K562 (cell line): ENCODE measurements around the gene COL15A1. TPM values are rescaled to one million over a fixed set of nuclear protein-coding genes. Genes with fewer than 3 reads are reported as not detected.

Source experiments
- ATAC-seq: fragments of 200-7000 bp; cut with Tn5 transposase; 3 replicates; pipeline ENCODE4 v1.9.1; 2020; ENCODE audit warnings: moderate library complexity
- BruUV-seq: library from RNA; stranded (reverse); fragments of 400-500 nt; replicated peaks from 2 replicates; lab custom pipeline; 2021; lab: Mats Ljungman, UMichigan
- CTCF ChIA-PET: fragments of 300-600 bp; formaldehyde crosslinking; extraction: SDS; loops from one replicate; lab custom pipeline; 2021; ENCODE audit warnings: low intra/inter-chr PET ratio; lab: Yijun Ruan, JAX
- POLR2A ChIA-PET: fragments of 300-600, 350-650 bp; sonication (Branson Sonifier 250); formaldehyde crosslinking; extraction: SDS; loops from one replicate; lab custom pipeline; 2021; ENCODE audit warnings: antibody characterized with exemption, inconsistent platforms; lab: Yijun Ruan, JAX
- DNase-seq, 4 experiments: peaks; one replicate each; pipeline versions ENCODE4 v3.0.0 to v3.0.0-alpha.2; 2011 to 2018; ENCODE audit warnings: low spot score in 3 of 4, mixed read lengths in 3 of 4; ENCODE audit errors: extremely low read depth in 1 of 4
- FAIRE-seq: peaks from 2 replicates; lab custom pipeline; 2011; peaks lifted over from hg19 to GRCh38; lab: Jason Lieb, UNC
- H2AFZ ChIP-seq: 2 replicates; pipeline ENCODE4 v1.6.0; 2011; ENCODE audit warnings: low read depth, low read length, control low read depth, inconsistent platforms
- H3K27ac ChIP-seq: fragments of 200-600 bp; 3 replicates; pipeline ENCODE4 v1.8.0; 2011; ENCODE audit warnings: low read depth, mild to moderate bottlenecking, control low read depth, inconsistent platforms, low read length, moderate library complexity, mixed read lengths; ENCODE audit errors: extremely low read depth
- H3K27me3 ChIP-seq, 2 experiments: fragments of 300-600 bp in 1 of 2; 2 replicates in 1 of 2; 3 replicates in 1 of 2; pipeline versions ENCODE4 v1.6.0 to v1.8.0; 2011; ENCODE audit warnings: inconsistent platforms in 2 of 2, low read length in 2 of 2, mild to moderate bottlenecking in 1 of 2, mixed read lengths in 1 of 2, moderate library complexity in 1 of 2; ENCODE audit not compliant: control insufficient read depth in 2 of 2, insufficient read depth in 2 of 2
- H3K36me3 ChIP-seq: fragments of 300-600 bp; 3 replicates; pipeline ENCODE4 v1.8.0; 2011; ENCODE audit warnings: mild to moderate bottlenecking, low read length, inconsistent platforms; ENCODE audit not compliant: control insufficient read depth, insufficient read depth
- H3K4me1 ChIP-seq, 2 experiments: fragments of 200-600 bp in 1 of 2; replicated peaks in 1 of 2; 2 replicates in 1 of 2; 3 replicates in 1 of 2; pipeline versions ENCODE4 v1.5.1 to v1.8.0; 2011; ENCODE audit warnings: inconsistent platforms in 2 of 2, low read length in 2 of 2, mild to moderate bottlenecking in 1 of 2, mixed read lengths in 1 of 2, moderate library complexity in 1 of 2; ENCODE audit not compliant: control insufficient read depth in 2 of 2, insufficient read depth in 2 of 2
- H3K4me2 ChIP-seq: 2 replicates; pipeline ENCODE4 v1.6.1; 2011; ENCODE audit warnings: low read length, control low read depth, inconsistent platforms, mixed read lengths; ENCODE audit not compliant: insufficient read depth
- H3K4me3 ChIP-seq: fragments of 200-600 bp; sonication (generic), shearing (Covaris generic); 2 replicates; pipeline ENCODE4 v1.5.1; 2016; ENCODE audit warnings: control low read depth, inconsistent platforms
- H3K79me2 ChIP-seq: fragments of 200-600 bp; 3 replicates; pipeline ENCODE4 v1.8.0; 2011; ENCODE audit warnings: low read length, inconsistent platforms; ENCODE audit not compliant: control insufficient read depth, insufficient read depth
- H3K9ac ChIP-seq, 2 experiments: 2 replicates each; pipeline versions ENCODE4 v1.6.0 to v1.6.1; 2011; ENCODE audit warnings: low read depth in 2 of 2, low read length in 2 of 2, control low read depth in 1 of 2, inconsistent platforms in 1 of 2, mild to moderate bottlenecking in 1 of 2, mixed read lengths in 1 of 2; ENCODE audit not compliant: insufficient read depth in 1 of 2
- H3K9me1 ChIP-seq: one replicate; pipeline ENCODE4 v1.6.0; 2011; ENCODE audit warnings: inconsistent platforms, mild to moderate bottlenecking, low read length, moderate library complexity; ENCODE audit not compliant: control insufficient read depth, insufficient read depth
- H3K9me3 ChIP-seq: replicated peaks from 2 replicates; pipeline ENCODE4 v1.5.1; 2011; ENCODE audit warnings: low read depth, low read length, inconsistent platforms; ENCODE audit not compliant: control insufficient read depth, insufficient read depth
- H4K20me1 ChIP-seq: replicated peaks from 2 replicates; pipeline ENCODE4 v1.6.1; 2011; ENCODE audit warnings: low read length, inconsistent platforms, mixed read lengths; ENCODE audit not compliant: control insufficient read depth, insufficient read depth
- ILF3 ChIP-seq: fragments of 450-650 bp; IDR thresholded peaks from 2 replicates; pipeline ENCODE4 v1.6.1; 2018; ENCODE audit warnings: antibody characterized with exemption, mild to moderate bottlenecking, moderate library complexity, borderline replicate concordance
- THRAP3 ChIP-seq: fragments of 450-650 bp; IDR thresholded peaks from 2 replicates; pipeline ENCODE4 v1.6.1; 2016; ENCODE audit warnings: mild to moderate bottlenecking, inconsistent platforms, borderline replicate concordance
- ZNF143 ChIP-seq: sonication (generic); formaldehyde crosslinking; IDR thresholded peaks from 2 replicates; pipeline ENCODE4 v1.9.0; 2022; ENCODE audit warnings: mild to moderate bottlenecking, missing genetic modification reagents
- ZNF217 ChIP-seq: sonication (generic); formaldehyde crosslinking; IDR thresholded peaks from 2 replicates; pipeline ENCODE4 v1.8.0; 2022; ENCODE audit warnings: mild to moderate bottlenecking, missing genetic modification reagents
- ZNF696 ChIP-seq: fragments of 250-450 bp; sonication (Bioruptor Pico); conservative IDR thresholded peaks from 2 replicates; pipeline ENCODE4 v1.4.0; 2020; ENCODE audit warnings: mild to moderate bottlenecking, moderate library complexity
- ZNF717 ChIP-seq: fragments of 250-450 bp; sonication (Bioruptor Pico); IDR thresholded peaks from 2 replicates; pipeline ENCODE4 v1.5.0; 2021
- ZNF778 ChIP-seq: fragments of 450-650 bp; formaldehyde crosslinking; IDR thresholded peaks from 2 replicates; pipeline ENCODE4 v1.4.0; 2020; ENCODE audit warnings: mild to moderate bottlenecking, moderate library complexity
- WGBS: fragments of 100-300 bp; shearing (Covaris generic); methylation state at CpG from one replicate; pipeline ENCODE4 v1.1.6; 2016; ENCODE audit warnings: low coverage, mixed read lengths; ENCODE audit not compliant: insufficient coverage; ENCODE audit errors: missing lambda C conversion rate; 5-methylcytosine and 5-hydroxymethylcytosine counted together
- in situ Hi-C: fragments of 300-500 bp; cut with MboI; formaldehyde crosslinking; loops from 4 replicates; pipeline ENCODE4 v1.15.0; 2018; ENCODE audit warnings: inconsistent platforms, mixed read lengths
- intact Hi-C: fragments of 100-400 bp; cut with micrococcal nuclease; formaldehyde crosslinking; loops from 2 replicates; pipeline ENCODE4 v1.14.2; 2022
- polyA plus RNA-seq, 8 experiments: library from polyadenylated mRNA; depleted of rRNA in 4 of 8; stranded (reverse) in 5 of 8; unstranded in 3 of 8; fragments of >200 nt; fragmentation: Nextera tagmentation in 2 of 8; fragmentation: Illumina TruSeq in 1 of 8; extraction: Ambion mirVana in 2 of 8; extraction: Trizol in 1 of 8; gene quantifications; 2 replicates each; pipeline versions ENCODE4 v1.2.1 to v1.2.3, GENCODE V29; 2011 to 2014; ENCODE audit warnings: inconsistent platforms in 1 of 8, missing spikeins in 1 of 8
- total RNA-seq, 7 experiments: library from RNA; depleted of rRNA in 6 of 7; stranded (reverse); fragments of >200 nt in 6 of 7; fragmentation: Illumina TruSeq in 2 of 7; extraction: Trizol in 2 of 7; gene quantifications; 2 replicates each; pipeline versions ENCODE4 v1.2.1 to v1.2.3, GENCODE V29; 2011 to 2021; ENCODE audit warnings: low replicate concordance in 1 of 7
- TF ChIP-seq, protein P1 (sequence below): fragments of 450-650 bp; formaldehyde crosslinking; IDR thresholded peaks from 2 replicates; pipeline ENCODE4 v1.4.0; 2020; ENCODE audit warnings: mild to moderate bottlenecking, moderate library complexity
- TF ChIP-seq, protein P2 (sequence below): fragments of 150-350 bp; conservative IDR thresholded peaks from 2 replicates; pipeline ENCODE4 v1.6.1; 2014; ENCODE audit warnings: low read length
- TF ChIP-seq, protein P3 (sequence below): sonication (generic); formaldehyde crosslinking; IDR thresholded peaks from 2 replicates; pipeline ENCODE4 v1.8.0; 2023; ENCODE audit warnings: mild to moderate bottlenecking, missing genetic modification reagents

COL15A1 gene
- total and polyA plus RNA-seq, 9 of the 15 experiments (the other 6 are each of a cell fraction or from before 2014, with no cell fraction given) = 0.46 to 5.1 (median 2.6) TPM

DNA sequence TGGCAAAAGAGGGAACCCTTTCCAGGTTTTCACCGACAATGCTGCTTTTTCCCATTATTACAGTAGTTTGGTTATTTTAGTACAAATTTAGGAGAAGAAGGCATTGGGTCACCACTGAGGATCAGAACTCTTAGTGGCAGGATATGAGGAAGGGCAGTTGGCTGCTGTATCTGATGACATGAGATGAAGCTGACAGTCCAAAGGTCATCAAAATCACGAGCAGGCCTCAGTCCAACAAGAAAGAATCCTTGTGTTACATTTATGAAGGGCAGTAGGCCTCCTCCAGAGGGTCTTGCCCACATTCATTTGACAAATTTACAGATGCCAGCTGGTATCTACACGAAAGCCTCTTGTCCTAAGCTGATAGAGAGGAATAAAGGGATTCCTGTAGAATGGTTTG is 49.5 kb upstream of the COL15A1 start:
- in situ Hi-C loops = no loop called here
- no peak for ATAC-seq
- FAIRE-seq = no peak

More for the DNA sequence above, 49.5 kb upstream of the COL15A1 start:
- no TSS peak for BruUV-seq
- no peaks in the 10 kb centered on the region for H3K79me2 ChIP-seq
- H3K36me3 ChIP-seq = no peaks in the 10 kb centered on the region
- no peaks in the 10 kb centered on the region for H3K9me1 ChIP-seq
- no peaks in the 10 kb centered on the region for H3K27me3 ChIP-seq
- H3K4me3 ChIP-seq = no peak overlapping the region
- H4K20me1 ChIP-seq = no peaks in the 10 kb centered on the region
- no peak overlapping the region for H3K4me2 ChIP-seq
- CTCF ChIA-PET = no interaction called here
- TF ChIP-seq, protein P1, sequence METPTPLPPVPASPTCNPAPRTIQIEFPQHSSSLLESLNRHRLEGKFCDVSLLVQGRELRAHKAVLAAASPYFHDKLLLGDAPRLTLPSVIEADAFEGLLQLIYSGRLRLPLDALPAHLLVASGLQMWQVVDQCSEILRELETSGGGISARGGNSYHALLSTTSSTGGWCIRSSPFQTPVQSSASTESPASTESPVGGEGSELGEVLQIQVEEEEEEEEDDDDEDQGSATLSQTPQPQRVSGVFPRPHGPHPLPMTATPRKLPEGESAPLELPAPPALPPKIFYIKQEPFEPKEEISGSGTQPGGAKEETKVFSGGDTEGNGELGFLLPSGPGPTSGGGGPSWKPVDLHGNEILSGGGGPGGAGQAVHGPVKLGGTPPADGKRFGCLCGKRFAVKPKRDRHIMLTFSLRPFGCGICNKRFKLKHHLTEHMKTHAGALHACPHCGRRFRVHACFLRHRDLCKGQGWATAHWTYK (CRISPR knock-in tag) = no peak
- TF ChIP-seq ZNF143 = no peak
- TF ChIP-seq, protein P2, sequence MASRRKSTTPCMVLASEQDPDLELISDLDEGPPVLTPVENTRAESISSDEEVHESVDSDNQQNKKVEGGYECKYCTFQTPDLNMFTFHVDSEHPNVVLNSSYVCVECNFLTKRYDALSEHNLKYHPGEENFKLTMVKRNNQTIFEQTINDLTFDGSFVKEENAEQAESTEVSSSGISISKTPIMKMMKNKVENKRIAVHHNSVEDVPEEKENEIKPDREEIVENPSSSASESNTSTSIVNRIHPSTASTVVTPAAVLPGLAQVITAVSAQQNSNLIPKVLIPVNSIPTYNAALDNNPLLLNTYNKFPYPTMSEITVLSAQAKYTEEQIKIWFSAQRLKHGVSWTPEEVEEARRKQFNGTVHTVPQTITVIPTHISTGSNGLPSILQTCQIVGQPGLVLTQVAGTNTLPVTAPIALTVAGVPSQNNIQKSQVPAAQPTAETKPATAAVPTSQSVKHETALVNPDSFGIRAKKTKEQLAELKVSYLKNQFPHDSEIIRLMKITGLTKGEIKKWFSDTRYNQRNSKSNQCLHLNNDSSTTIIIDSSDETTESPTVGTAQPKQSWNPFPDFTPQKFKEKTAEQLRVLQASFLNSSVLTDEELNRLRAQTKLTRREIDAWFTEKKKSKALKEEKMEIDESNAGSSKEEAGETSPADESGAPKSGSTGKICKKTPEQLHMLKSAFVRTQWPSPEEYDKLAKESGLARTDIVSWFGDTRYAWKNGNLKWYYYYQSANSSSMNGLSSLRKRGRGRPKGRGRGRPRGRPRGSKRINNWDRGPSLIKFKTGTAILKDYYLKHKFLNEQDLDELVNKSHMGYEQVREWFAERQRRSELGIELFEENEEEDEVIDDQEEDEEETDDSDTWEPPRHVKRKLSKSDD = no peak
- no peak for TF ChIP-seq ZNF696 (CRISPR knock-in tag)
- TF ChIP-seq, protein P3, sequence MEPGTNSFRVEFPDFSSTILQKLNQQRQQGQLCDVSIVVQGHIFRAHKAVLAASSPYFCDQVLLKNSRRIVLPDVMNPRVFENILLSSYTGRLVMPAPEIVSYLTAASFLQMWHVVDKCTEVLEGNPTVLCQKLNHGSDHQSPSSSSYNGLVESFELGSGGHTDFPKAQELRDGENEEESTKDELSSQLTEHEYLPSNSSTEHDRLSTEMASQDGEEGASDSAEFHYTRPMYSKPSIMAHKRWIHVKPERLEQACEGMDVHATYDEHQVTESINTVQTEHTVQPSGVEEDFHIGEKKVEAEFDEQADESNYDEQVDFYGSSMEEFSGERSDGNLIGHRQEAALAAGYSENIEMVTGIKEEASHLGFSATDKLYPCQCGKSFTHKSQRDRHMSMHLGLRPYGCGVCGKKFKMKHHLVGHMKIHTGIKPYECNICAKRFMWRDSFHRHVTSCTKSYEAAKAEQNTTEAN (CRISPR knock-in tag) = no peak
- TF ChIP-seq THRAP3 = no peak
- no peak for TF ChIP-seq ILF3
- no peak for TF ChIP-seq ZNF217 (CRISPR knock-in tag)
- TF ChIP-seq ZNF717 (CRISPR knock-in tag) = no peak
- TF ChIP-seq ZNF778 = no peak
- intact Hi-C loops = no loop called here
- no peak overlapping the region for H3K9ac ChIP-seq
- H3K27ac ChIP-seq = no peak overlapping the region
- peaks cover 0 to 9% of the 10 kb centered on the region in 2 experiments; a peak in 4 of 5 replicates for H3K4me1 ChIP-seq
- POLR2A ChIA-PET = no interaction called here
- 0 out of 2 replicates have a peak, but pooled peaks cover 3% of the 10 kb centered on the region for H3K9me3 ChIP-seq
- 35% methylated on average over 3 of the region's 3 CpGs for WGBS
- DNase-seq = no peak
- H2AFZ ChIP-seq = no peak overlapping the region
